IMR-90 (cell line): Measurements from ENCODE around the gene MTG1. TPM values are rescaled to one million over a fixed set of nuclear protein-coding genes. Genes with fewer than 3 reads are reported as not detected.

Experiments
- ATAC-seq: fragments of 200-7000 bp; cut with Tn5 transposase; 2 replicates; pipeline ENCODE4 v1.9.1; 2020; ENCODE audit warnings: low read depth, mild to moderate bottlenecking, moderate library complexity
- BruUV-seq: library from RNA; stranded (reverse); fragments of 400-500 nt; replicated peaks from 2 replicates; lab custom pipeline; 2021; lab: Mats Ljungman, UMichigan
- CTCF ChIA-PET: fragments of 300-600 bp; formaldehyde crosslinking; extraction: SDS; loops from one replicate; lab custom pipeline; 2021; ENCODE audit warnings: antibody characterized with exemption; lab: Yijun Ruan, JAX
- POLR2A ChIA-PET: fragments of 300-600 bp; sonication (Branson Sonifier 250); formaldehyde crosslinking; loops from one replicate; lab custom pipeline; 2022; ENCODE audit warnings: antibody characterized with exemption; ENCODE audit not compliant: unreplicated experiment; lab: Charles Lee
- DNase-seq: peaks from one replicate; pipeline ENCODE4 v3.0.0; 2013
- H2AFZ ChIP-seq: replicated peaks from 2 replicates; pipeline ENCODE3; 2013; ENCODE audit warnings: low read length, mild to moderate bottlenecking; ENCODE audit not compliant: poor library complexity
- H2AK5ac ChIP-seq: 2 replicates; pipeline ENCODE4 v1.6.1; 2013; ENCODE audit warnings: low read depth, low read length, inconsistent platforms
- H2AK9ac ChIP-seq: replicated peaks from 2 replicates; pipeline ENCODE3; 2013; ENCODE audit warnings: mild to moderate bottlenecking, low read depth, low read length, moderate library complexity; ENCODE audit not compliant: poor library complexity
- H2BK120ac ChIP-seq: 2 replicates; pipeline ENCODE4 v1.6.1; 2013; ENCODE audit warnings: low read depth, low read length, inconsistent platforms
- H2BK15ac ChIP-seq: 3 replicates; pipeline ENCODE4 v1.6.1; 2013; ENCODE audit warnings: low read depth, low read length, inconsistent platforms
- H2BK20ac ChIP-seq: 2 replicates; pipeline ENCODE4 v1.6.1; 2013; ENCODE audit warnings: low read depth, mild to moderate bottlenecking, inconsistent platforms, low read length, moderate library complexity
- H2BK5ac ChIP-seq: 2 replicates; pipeline ENCODE4 v1.6.1; 2013; ENCODE audit warnings: mild to moderate bottlenecking, low read depth, low read length, inconsistent platforms; ENCODE audit not compliant: poor library complexity, severe bottlenecking
- H3K14ac ChIP-seq: replicated peaks from 2 replicates; pipeline ENCODE4 v1.6.1; 2013; ENCODE audit warnings: low read depth, low read length, inconsistent platforms
- H3K18ac ChIP-seq: 2 replicates; pipeline ENCODE4 v1.6.1; 2013; ENCODE audit warnings: low read depth, low read length, control low read depth
- H3K23ac ChIP-seq: 2 replicates; pipeline ENCODE4 v1.6.1; 2013; ENCODE audit warnings: low read depth, low read length, inconsistent platforms
- H3K27ac ChIP-seq: 2 replicates; pipeline ENCODE4 v1.5.1; 2013; ENCODE audit warnings: mild to moderate bottlenecking, control low read depth, low read length; ENCODE audit not compliant: insufficient read depth
- H3K27me3 ChIP-seq: 2 replicates; pipeline ENCODE4 v1.6.1; 2013; ENCODE audit warnings: low read length; ENCODE audit not compliant: control insufficient read depth, insufficient read depth
- H3K36me3 ChIP-seq: 2 replicates; pipeline ENCODE4 v1.6.1; 2013; ENCODE audit warnings: low read length, mixed read lengths; ENCODE audit not compliant: control insufficient read depth, insufficient read depth
- H3K4ac ChIP-seq: 2 replicates; pipeline ENCODE4 v1.6.1; 2013; ENCODE audit warnings: low read depth, low read length, inconsistent platforms
- H3K4me1 ChIP-seq: 2 replicates; pipeline ENCODE4 v1.6.1; 2013; ENCODE audit warnings: low read length, mixed read lengths; ENCODE audit not compliant: control insufficient read depth, insufficient read depth
- H3K4me2 ChIP-seq: 2 replicates; pipeline ENCODE4 v1.6.1; 2013; ENCODE audit warnings: low read depth, mild to moderate bottlenecking, control low read depth, low read length, moderate library complexity
- H3K4me3 ChIP-seq: 2 replicates; pipeline ENCODE4 v1.5.1; 2013; ENCODE audit warnings: low read depth, mild to moderate bottlenecking, control low read depth, low read length, moderate library complexity; ENCODE audit not compliant: insufficient read depth
- H3K56ac ChIP-seq: 2 replicates; pipeline ENCODE4 v1.6.1; 2013; ENCODE audit warnings: low read length, inconsistent platforms; ENCODE audit not compliant: insufficient read depth; ENCODE audit errors: extremely low read depth
- H3K79me1 ChIP-seq, 2 experiments: 2 replicates each; pipeline ENCODE4 v1.6.1; 2013; ENCODE audit warnings: low read length in 2 of 2, inconsistent platforms in 1 of 2, low read depth in 1 of 2
- H3K9ac ChIP-seq: 2 replicates; pipeline ENCODE4 v1.6.1; 2013; ENCODE audit warnings: low read depth, low read length, control low read depth
- H3K9me1 ChIP-seq: 2 replicates; pipeline ENCODE4 v1.6.1; 2013; ENCODE audit warnings: low read length, inconsistent platforms; ENCODE audit not compliant: insufficient read depth
- H3K9me3 ChIP-seq: 2 replicates; pipeline ENCODE4 v1.6.1; 2013; ENCODE audit warnings: low read length; ENCODE audit not compliant: control insufficient read depth, insufficient read depth
- H4K20me1 ChIP-seq: 2 replicates; pipeline ENCODE4 v1.6.1; 2013; ENCODE audit warnings: low read length, inconsistent platforms; ENCODE audit not compliant: insufficient read depth
- H4K5ac ChIP-seq: 2 replicates; pipeline ENCODE4 v1.6.1; 2013; ENCODE audit warnings: mild to moderate bottlenecking, low read depth, low read length, control low read depth
- H4K8ac ChIP-seq, 2 experiments: 2 replicates each; pipeline ENCODE4 v1.6.1; 2013; ENCODE audit warnings: low read depth in 2 of 2, low read length in 2 of 2, control low read depth in 1 of 2, inconsistent platforms in 1 of 2
- H4K91ac ChIP-seq: 2 replicates; pipeline ENCODE4 v1.6.1; 2013; ENCODE audit warnings: low read depth, low read length, inconsistent platforms; ENCODE audit not compliant: insufficient read depth
- CEBPB ChIP-seq: IDR thresholded peaks from 2 replicates; pipeline ENCODE4 v1.6.1; 2012; ENCODE audit warnings: low read depth, low read length, improper control_type of control experiment
- MAFK ChIP-seq: IDR thresholded peaks from 2 replicates; pipeline ENCODE4 v1.6.1; 2012; ENCODE audit warnings: low read depth, low read length, improper control_type of control experiment
- WGBS, 2 experiments: methylation state at CpG; one replicate each; pipeline versions ENCODE4 v1.1.5 to v1.1.7; 2013; ENCODE audit warnings: missing lambda C conversion rate in 2 of 2; ENCODE audit not compliant: insufficient read length in 1 of 2; ENCODE audit errors: extremely low coverage in 2 of 2; 5-methylcytosine and 5-hydroxymethylcytosine counted together
- dilution Hi-C: fragments of 300-500 bp; cut with HindIII; formaldehyde crosslinking; loops from one replicate; pipeline ENCODE4 v1.14.3; 2018; ENCODE audit warnings: low sequenced_read_pairs; ENCODE audit not compliant: unreplicated experiment
- in situ Hi-C: fragments of 300-500 bp; cut with MboI; formaldehyde crosslinking; loops from 3 replicates; pipeline ENCODE4 v1.14.3; 2019; ENCODE audit warnings: low sequenced_read_pairs, inconsistent platforms, mixed read lengths
- intact Hi-C: fragments of 100-400 bp; cut with micrococcal nuclease; formaldehyde crosslinking; loops from 2 replicates; pipeline ENCODE4 v1.10.0; 2022
- polyA plus RNA-seq, 3 experiments: library from polyadenylated mRNA; depleted of rRNA; stranded (reverse); fragments of >200 nt; gene quantifications; 2 replicates each; pipeline ENCODE4 v1.2.3, GENCODE V29; 2012; ENCODE audit warnings: low replicate concordance in 1 of 3
- total RNA-seq: library from RNA; depleted of rRNA; stranded (reverse); fragments of >200 nt; gene quantifications from 2 replicates; pipeline ENCODE4 v1.2.3, GENCODE V29; 2012
- TF ChIP-seq, protein P1 (sequence below): fragments of 150-350 bp; IDR thresholded peaks from 2 replicates; pipeline ENCODE4 v1.6.1; 2016; ENCODE audit warnings: low read depth, mild to moderate bottlenecking, low read length, moderate library complexity, borderline replicate concordance

The MTG1 gene
- total and polyA plus RNA-seq, 2 of the 4 experiments (the other 2 are of a cell fraction) = 38.5 to 64.8 TPM

GRCh38 chr10:133353202-133353959 lies 40.6 kb upstream of the MTG1 start (continued):
- TF ChIP-seq, protein P1, sequence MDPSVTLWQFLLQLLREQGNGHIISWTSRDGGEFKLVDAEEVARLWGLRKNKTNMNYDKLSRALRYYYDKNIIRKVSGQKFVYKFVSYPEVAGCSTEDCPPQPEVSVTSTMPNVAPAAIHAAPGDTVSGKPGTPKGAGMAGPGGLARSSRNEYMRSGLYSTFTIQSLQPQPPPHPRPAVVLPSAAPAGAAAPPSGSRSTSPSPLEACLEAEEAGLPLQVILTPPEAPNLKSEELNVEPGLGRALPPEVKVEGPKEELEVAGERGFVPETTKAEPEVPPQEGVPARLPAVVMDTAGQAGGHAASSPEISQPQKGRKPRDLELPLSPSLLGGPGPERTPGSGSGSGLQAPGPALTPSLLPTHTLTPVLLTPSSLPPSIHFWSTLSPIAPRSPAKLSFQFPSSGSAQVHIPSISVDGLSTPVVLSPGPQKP = no peak

GRCh38 chr10:133353988-133354605 lies 39.9 kb upstream of the MTG1 start:
- Histone ChIP-seq H3K9me3 (no peaks in the 10 kb centered on the region), H3K27me3 (no peaks in the 10 kb centered on the region), H2AK5ac (no peak overlapping the region), H3K9ac (no peak overlapping the region), H3K4me3 (no peak overlapping the region), H3K56ac (no peak overlapping the region), H2BK5ac (no peak overlapping the region), H3K27ac (no peak overlapping the region), H3K36me3 (peaks cover 5% of the 10 kb centered on the region; the same call in 1 of the 2 replicates), H2BK120ac (no peak overlapping the region), H3K79me1 (peaks cover 8 to 13% of the 10 kb centered on the region in 2 experiments; a peak in 2 of 4 replicates), H4K5ac (no peak overlapping the region), H4K20me1 (peaks cover 3% of the 10 kb centered on the region), H3K14ac (no peak overlapping the region), H3K4me2 (no peak overlapping the region), H3K4ac (no peak overlapping the region), H3K4me1 (peaks cover 6% of the 10 kb centered on the region; the same call in 1 of the 2 replicates), H2AFZ (no peak overlapping the region), H2AK9ac (no peak overlapping the region), H3K18ac (no peak overlapping the region), H3K23ac (no peak overlapping the region), H2BK20ac (no peak overlapping the region), H4K8ac (no peak overlapping the region), H3K9me1 (0 out of 2 replicates have a peak, but pooled peaks cover 2% of the 10 kb centered on the region), H2BK15ac (no peak overlapping the region), H4K91ac (no peak overlapping the region)
- no peak for DNase-seq
- in situ Hi-C loops (no loop called here), intact Hi-C loops (no loop called here), dilution Hi-C loops (no loop called here)
- BruUV-seq = no TSS peak
- ChIA-PET POLR2A (no interaction called here), CTCF (no interaction called here)
- no peak for ATAC-seq
- no peak for TF ChIP-seq MAFK
- TF ChIP-seq CEBPB = no peak
- TF ChIP-seq, protein P1 = no peak
- WGBS, 2 experiments = 99% methylated on average over 10 of the region's 16 CpGs; no CpG with 5 or more reads in 1 of the 2 experiments
